ENCODE results near the gene GLRX2. TPM values are rescaled to one million over a fixed set of nuclear protein-coding genes. Genes with fewer than 3 reads are reported as not detected.
A peak's percentile ranks its signal among the peaks of the same experiment; 100 is the strongest.

GLRX2 gene
- total RNA-seq, 1 experiment from 2014 or later = 40.1 TPM

DNA sequence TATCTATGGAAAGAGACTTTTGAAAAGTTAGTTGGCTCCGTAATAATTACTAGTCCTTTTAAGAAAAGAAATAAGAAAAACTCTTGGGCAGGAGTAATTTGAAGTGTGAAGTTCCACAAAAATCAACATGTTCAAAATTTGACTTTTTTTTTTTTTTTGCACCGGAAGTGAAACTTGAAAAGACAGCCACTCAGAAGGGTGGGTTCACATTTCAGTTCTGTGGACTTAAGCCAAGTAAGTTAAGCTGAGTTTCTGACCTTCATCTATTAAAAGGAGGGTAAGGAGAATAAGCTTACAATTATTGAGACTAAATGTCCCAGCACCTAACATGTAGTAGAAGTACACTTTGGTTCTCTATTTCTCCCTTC lies 34.8 kb downstream of the GLRX2 start:
- H3K27me3 ChIP-seq (ENCODE audit: control insufficient read depth, insufficient read depth, low read length) = no peaks in the 10 kb centered on the region
- ATAC-seq = no peak
- POLR2A ChIA-PET = interaction anchor here (0.7 kb wide), 1 partner anchor 11 kb away, joined by 3 read pairs; the partner anchor contains the start of genes RO60 and UCHL5
- no peak overlapping the region for H3K27ac ChIP-seq (ENCODE audit: low read length)
- no peaks in the 10 kb centered on the region; the same call in 1 of the 2 replicates for H3K36me3 ChIP-seq (ENCODE audit: control insufficient read depth, insufficient read depth, low read length)
- BruUV-seq (replicated peaks) = no TSS peak
- intact Hi-C loops (cut with micrococcal nuclease; ENCODE audit: unreplicated experiment) = no loop called here
- no peak overlapping the region for H3K4me3 ChIP-seq (ENCODE audit: low read depth in 2 of 2, low read length in 2 of 2)
- no peak for DNase-seq (ENCODE audit: low read depth, low spot score)
- TF ChIP-seq CTCF (IDR thresholded peaks at IDR 0.05) = peak; percentile 43; the same call in 1 of the 2 replicates
- no peak for TF ChIP-seq TCF7L2 (IDR thresholded peaks at IDR 0.05; ENCODE audit: low read depth, low read length)
- no peaks in the 10 kb centered on the region for H3K9me3 ChIP-seq (ENCODE audit: control insufficient read depth, insufficient read depth, low read depth, low read length)
- H3K4me1 ChIP-seq (ENCODE audit: control insufficient read depth, insufficient read depth, low read length) = peaks cover 10% of the 10 kb centered on the region; the same call in 1 of the 2 replicates
- in situ Hi-C loops (cut with HindIII; ENCODE audit: low pct_unique_long_range_greater_than_20kb, low sequenced_read_pairs) = no loop called here
- CTCF ChIA-PET = interaction anchor here (0.7 kb wide), 1 partner anchor 361 kb away, joined by 6 read pairs; no protein-coding TSS in a partner anchor

DNA sequence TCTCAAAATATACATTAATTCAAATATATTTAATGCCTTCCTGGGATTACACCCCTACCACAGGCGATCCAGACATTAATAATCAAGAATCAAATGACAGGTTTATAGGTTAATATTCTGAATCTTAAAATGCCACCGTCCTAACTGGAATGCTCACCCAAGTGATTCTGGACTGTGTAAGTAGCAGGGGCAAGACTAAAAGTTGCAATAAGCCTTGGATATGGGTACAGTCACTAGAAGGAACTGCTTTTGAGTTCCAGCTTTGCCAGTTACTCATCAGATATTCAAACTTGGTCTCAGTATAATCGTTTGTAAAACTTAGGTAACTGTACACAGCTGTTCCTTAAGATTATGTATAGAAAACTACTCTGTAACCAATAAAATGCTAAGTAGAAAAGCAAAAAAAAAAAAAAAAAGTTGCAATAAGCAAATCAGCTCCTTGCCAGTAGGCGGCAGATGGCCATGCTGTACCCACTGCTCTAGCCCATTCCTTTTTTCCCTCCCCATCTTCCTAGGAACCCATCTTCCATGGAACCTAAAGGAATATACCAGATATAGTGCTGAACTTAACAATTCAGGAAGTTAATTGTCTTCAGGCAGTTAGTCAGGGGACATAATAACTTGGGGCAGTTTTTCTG lies 35.3 kb downstream of the GLRX2 start:
- no peak overlapping the region for H3K4me3 ChIP-seq (ENCODE audit: low read depth in 2 of 2, low read length in 2 of 2)
- no peaks in the 10 kb centered on the region for H3K27me3 ChIP-seq (ENCODE audit: control insufficient read depth, insufficient read depth, low read length)
- DNase-seq (ENCODE audit: low read depth, low spot score) (no peak), ATAC-seq (peak; percentile 82)
- CTCF ChIA-PET = no interaction called here
- H3K27ac ChIP-seq (ENCODE audit: low read length) = no peak overlapping the region
- no peaks in the 10 kb centered on the region; the same call in 1 of the 2 replicates for H3K36me3 ChIP-seq (ENCODE audit: control insufficient read depth, insufficient read depth, low read length)
- intact Hi-C loops (cut with micrococcal nuclease; ENCODE audit: unreplicated experiment) (no loop called here), in situ Hi-C loops (cut with HindIII; ENCODE audit: low pct_unique_long_range_greater_than_20kb, low sequenced_read_pairs) (no loop called here)
- no TSS peak for BruUV-seq (replicated peaks)
- H3K9me3 ChIP-seq (ENCODE audit: control insufficient read depth, insufficient read depth, low read depth, low read length) = no peaks in the 10 kb centered on the region
- POLR2A ChIA-PET = no interaction called here
- no peak for TF ChIP-seq TCF7L2 (IDR thresholded peaks at IDR 0.05; ENCODE audit: low read depth, low read length)
- peak; percentile 69 for TF ChIP-seq CTCF (IDR thresholded peaks at IDR 0.05)
- H3K4me1 ChIP-seq (ENCODE audit: control insufficient read depth, insufficient read depth, low read length) = peaks cover 10% of the 10 kb centered on the region; the same call in 1 of the 2 replicates

- ATAC-seq (no peak), DNase-seq (ENCODE audit: low read depth, low spot score) (no peak)
- in situ Hi-C loops (cut with HindIII; ENCODE audit: low pct_unique_long_range_greater_than_20kb, low sequenced_read_pairs) (no loop called here), intact Hi-C loops (cut with micrococcal nuclease; ENCODE audit: unreplicated experiment) (no loop called here)
- no peak overlapping the region for H3K4me3 ChIP-seq (ENCODE audit: low read depth in 2 of 2, low read length in 2 of 2)
- CTCF ChIA-PET = interaction anchor here (0.6 kb wide), 1 partner anchor 572 kb away, joined by 3 read pairs; no protein-coding TSS in a partner anchor
- TF ChIP-seq, protein P1, sequence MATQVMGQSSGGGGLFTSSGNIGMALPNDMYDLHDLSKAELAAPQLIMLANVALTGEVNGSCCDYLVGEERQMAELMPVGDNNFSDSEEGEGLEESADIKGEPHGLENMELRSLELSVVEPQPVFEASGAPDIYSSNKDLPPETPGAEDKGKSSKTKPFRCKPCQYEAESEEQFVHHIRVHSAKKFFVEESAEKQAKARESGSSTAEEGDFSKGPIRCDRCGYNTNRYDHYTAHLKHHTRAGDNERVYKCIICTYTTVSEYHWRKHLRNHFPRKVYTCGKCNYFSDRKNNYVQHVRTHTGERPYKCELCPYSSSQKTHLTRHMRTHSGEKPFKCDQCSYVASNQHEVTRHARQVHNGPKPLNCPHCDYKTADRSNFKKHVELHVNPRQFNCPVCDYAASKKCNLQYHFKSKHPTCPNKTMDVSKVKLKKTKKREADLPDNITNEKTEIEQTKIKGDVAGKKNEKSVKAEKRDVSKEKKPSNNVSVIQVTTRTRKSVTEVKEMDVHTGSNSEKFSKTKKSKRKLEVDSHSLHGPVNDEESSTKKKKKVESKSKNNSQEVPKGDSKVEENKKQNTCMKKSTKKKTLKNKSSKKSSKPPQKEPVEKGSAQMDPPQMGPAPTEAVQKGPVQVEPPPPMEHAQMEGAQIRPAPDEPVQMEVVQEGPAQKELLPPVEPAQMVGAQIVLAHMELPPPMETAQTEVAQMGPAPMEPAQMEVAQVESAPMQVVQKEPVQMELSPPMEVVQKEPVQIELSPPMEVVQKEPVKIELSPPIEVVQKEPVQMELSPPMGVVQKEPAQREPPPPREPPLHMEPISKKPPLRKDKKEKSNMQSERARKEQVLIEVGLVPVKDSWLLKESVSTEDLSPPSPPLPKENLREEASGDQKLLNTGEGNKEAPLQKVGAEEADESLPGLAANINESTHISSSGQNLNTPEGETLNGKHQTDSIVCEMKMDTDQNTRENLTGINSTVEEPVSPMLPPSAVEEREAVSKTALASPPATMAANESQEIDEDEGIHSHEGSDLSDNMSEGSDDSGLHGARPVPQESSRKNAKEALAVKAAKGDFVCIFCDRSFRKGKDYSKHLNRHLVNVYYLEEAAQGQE (IDR thresholded peaks at IDR 0.05; ENCODE audit: insufficient read depth in 1 of 2, low read depth in 2 of 2, low read length in 1 of 2) = no peak
- TF ChIP-seq POLR2AphosphoS5 (IDR thresholded peaks at IDR 0.05; ENCODE audit: low read depth, low read length) (no peak), CTCF (IDR thresholded peaks at IDR 0.05) (no peak), TCF7L2 (IDR thresholded peaks at IDR 0.05; ENCODE audit: low read depth, low read length) (no peak), SIN3A (IDR thresholded peaks at IDR 0.05; ENCODE audit: borderline replicate concordance, insufficient read depth, low read depth, low read length) (no peak)
- POLR2A ChIA-PET = no interaction called here
- H3K27ac ChIP-seq (ENCODE audit: low read length) = no peak overlapping the region
- peaks cover 10% of the 10 kb centered on the region; the same call in 1 of the 2 replicates for H3K4me1 ChIP-seq (ENCODE audit: control insufficient read depth, insufficient read depth, low read length)
- H3K36me3 ChIP-seq (ENCODE audit: control insufficient read depth, insufficient read depth, low read length) = no peaks in the 10 kb centered on the region; the same call in 1 of the 2 replicates
- no TSS peak for BruUV-seq (replicated peaks)
- H3K9me3 ChIP-seq (ENCODE audit: control insufficient read depth, insufficient read depth, low read depth, low read length) = no peaks in the 10 kb centered on the region
- H3K27me3 ChIP-seq (ENCODE audit: control insufficient read depth, insufficient read depth, low read length) = no peaks in the 10 kb centered on the region
Observed at GRCh38 chr1:193068013-193068412, 37.2 kb downstream of the GLRX2 start.
